ENCODE data around the gene RUSF1.
"Not testable (repeated sequence)": the region's sequence is repeated elsewhere in the genome, so short reads cannot be mapped to it uniquely, and the experiment has no call there.

The RUSF1 gene

GRCh38 chr16:31528523-31529107 is 20.4 kb upstream of the RUSF1 start:
- POLR2A ChIA-PET (ENCODE audit: low non-redundant PET) = no interaction called here
- no peak for TF ChIP-seq CTCF (conservative IDR thresholded peaks at IDR 0.05; ENCODE audit: low read depth)
- DNase-seq (ENCODE audit: low spot score) = no peak
- no peak overlapping the region for H3K27ac ChIP-seq
- CTCF ChIA-PET = no interaction called here

- no peak within 1 kb of the TSS for H3K27ac ChIP-seq
- no peak for TF ChIP-seq CTCF (conservative IDR thresholded peaks at IDR 0.05; ENCODE audit: low read depth)
- POLR2A ChIA-PET (ENCODE audit: low non-redundant PET) = no interaction called here
- no peak for DNase-seq (ENCODE audit: low spot score)
- CTCF ChIA-PET = interaction anchor here (0.6 kb wide), 1 partner anchor 30 kb away, joined by 4 read pairs; no protein-coding TSS in a partner anchor
These were observed 19.6 kb upstream of the RUSF1 start, which contains the start of gene AHSP for GRCh38 chr16:31527734-31528274. Gene AHSP, plus strand, starts transcription at chr16:31527900. Its CDS starts 240 bp downstream, at chr16:31528140.

DNA sequence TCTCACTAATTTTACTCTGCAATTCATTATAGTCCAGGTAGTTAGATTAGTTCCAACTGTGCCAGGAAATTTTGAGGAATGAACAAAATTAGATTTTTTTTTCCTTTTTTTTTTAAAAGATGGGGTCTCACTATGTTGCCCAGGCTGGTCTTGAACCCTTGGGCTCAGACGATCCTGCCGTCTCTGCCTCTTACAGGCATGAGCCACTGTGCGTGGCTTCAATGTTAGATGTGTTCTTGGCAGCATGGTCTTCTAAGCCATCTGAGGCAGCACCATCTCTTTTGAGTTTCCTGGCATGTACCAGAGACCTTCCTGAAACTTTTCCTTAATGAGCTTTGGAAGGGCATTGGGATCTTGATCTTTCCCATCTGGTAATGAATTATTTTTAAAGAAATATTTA is 16.9 kb upstream of the RUSF1 start:
- TF ChIP-seq CTCF (conservative IDR thresholded peaks at IDR 0.05; ENCODE audit: low read depth) = no peak
- ChIA-PET CTCF (no interaction called here), POLR2A (ENCODE audit: low non-redundant PET) (no interaction called here)
- H3K27ac ChIP-seq = no peak overlapping the region
- DNase-seq (ENCODE audit: low spot score) = no peak

GRCh38 chr16:31523768-31524167 is 15.6 kb upstream of the RUSF1 start:
- POLR2A ChIA-PET (ENCODE audit: low non-redundant PET); CTCF ChIA-PET; H3K27ac ChIP-seq; DNase-seq (ENCODE audit: low spot score): not testable (repeated sequence)

GRCh38 chr16:31522071-31522470 is 13.9 kb upstream of the RUSF1 start:
- ChIA-PET POLR2A (ENCODE audit: low non-redundant PET) (no interaction called here), CTCF (no interaction called here)
- DNase-seq (ENCODE audit: low spot score) = no peak
- no peak for TF ChIP-seq CTCF (conservative IDR thresholded peaks at IDR 0.05; ENCODE audit: low read depth)
- no peak overlapping the region for H3K27ac ChIP-seq

DNA sequence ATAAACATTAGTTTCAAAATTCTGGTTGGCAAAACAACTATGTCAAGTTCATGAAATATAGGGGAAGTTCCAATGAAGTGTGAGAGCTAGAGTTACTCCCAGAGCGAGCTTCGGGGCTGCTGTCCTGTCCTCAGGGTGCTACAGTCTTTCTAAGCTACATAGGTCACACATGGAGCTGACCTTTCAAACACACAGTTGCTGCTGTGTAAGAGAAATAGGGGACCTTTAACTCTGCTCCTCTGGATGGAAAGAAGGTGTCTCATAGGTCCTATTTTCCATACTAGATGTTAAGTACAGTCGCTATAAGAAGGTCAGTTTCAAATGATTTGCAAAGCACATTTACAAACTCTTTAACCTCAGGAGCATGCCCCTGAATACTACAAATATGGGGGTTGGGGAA is 13.2 kb upstream of the RUSF1 start:
- no peak for DNase-seq (ENCODE audit: low spot score)
- ChIA-PET CTCF (no interaction called here), POLR2A (ENCODE audit: low non-redundant PET) (no interaction called here)
- no peak overlapping the region for H3K27ac ChIP-seq
- TF ChIP-seq CTCF (conservative IDR thresholded peaks at IDR 0.05; ENCODE audit: low read depth) = no peak

DNA sequence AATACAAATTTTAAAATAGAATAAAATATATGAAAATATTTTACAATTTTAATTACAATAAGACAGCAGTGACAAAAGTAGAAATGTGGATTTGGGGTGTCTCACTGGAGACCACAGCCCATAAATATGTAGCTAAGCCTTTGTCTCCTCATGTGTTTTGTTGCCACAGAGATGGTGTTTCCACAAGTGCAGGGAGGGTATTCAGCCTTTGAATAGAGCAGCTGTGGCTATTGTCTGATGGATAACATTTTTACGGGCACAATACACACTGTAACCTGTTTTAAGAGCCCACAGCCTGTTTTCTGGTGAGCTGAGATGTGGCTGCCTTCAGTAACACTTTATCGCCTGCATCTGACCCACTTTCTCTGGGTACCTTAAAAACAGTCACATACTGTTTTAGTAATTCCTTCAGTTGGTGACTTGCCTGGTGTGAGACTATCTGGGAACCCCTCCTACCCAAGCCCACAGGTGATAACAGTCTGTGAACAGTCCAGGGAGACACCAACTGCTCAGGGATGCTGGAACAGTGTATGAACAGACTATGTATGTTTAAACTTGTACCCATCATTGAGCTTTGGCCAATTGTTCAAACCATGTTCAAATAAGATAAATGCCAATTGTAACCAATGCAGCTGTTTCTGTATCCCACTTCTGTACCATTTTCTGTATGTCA is 11.7 kb upstream of the RUSF1 start:
- ChIA-PET POLR2A (ENCODE audit: low non-redundant PET) (no interaction called here), CTCF (no interaction called here)
- no peak for DNase-seq (ENCODE audit: low spot score)
- no peak overlapping the region for H3K27ac ChIP-seq
- TF ChIP-seq CTCF (conservative IDR thresholded peaks at IDR 0.05; ENCODE audit: low read depth) = no peak

Data from RWPE1 (cell line).